Activated T-helper 9 cell treated with anti-CD3 and anti-CD28 coated beads, Interleukin-2, amount 50 U/mL, for 16 hours (primary cell): ENCODE data around the gene ANXA9.
A peak's percentile ranks its signal among the peaks of the same experiment; 100 is the strongest.

Source experiments
- DNase-seq: peaks from one replicate; pipeline ENCODE4 v3.0.0-alpha.2; 2020; ENCODE audit warnings: low read depth

ANXA9 gene

GRCh38 chr1:150981805-150982712 lies at the start of gene ANXA9:
Gene ANXA9, plus strand, starts transcription at chr1:150982292. Its CDS starts 814 bp downstream, at chr1:150983106.
- no peak for DNase-seq

GRCh38 chr1:150944856-150945255 lies 37.2 kb upstream of the ANXA9 start:
- no peak for DNase-seq

- DNase-seq = no peak
These were observed 27.4 kb upstream of the ANXA9 start for GRCh38 chr1:150954708-150955107.

GRCh38 chr1:150955280-150955679 lies 26.8 kb upstream of the ANXA9 start:
- DNase-seq = no peak

- no peak for DNase-seq
These were observed 24.4 kb upstream of the ANXA9 start for GRCh38 chr1:150957666-150958065.

- DNase-seq = no peak
These were observed 21.4 kb upstream of the ANXA9 start for GRCh38 chr1:150960646-150961045.

GRCh38 chr1:150961756-150962155 lies 20.3 kb upstream of the ANXA9 start:
- no peak for DNase-seq

GRCh38 chr1:150963321-150964163 lies 18.6 kb upstream of the ANXA9 start:
- DNase-seq = no peak

- no peak for DNase-seq
These were observed 18.0 kb upstream of the ANXA9 start for GRCh38 chr1:150964164-150964489.

- no peak for DNase-seq
These were observed 16.5 kb upstream of the ANXA9 start for GRCh38 chr1:150965605-150966004.

- no peak for DNase-seq
These were observed 16.1 kb upstream of the ANXA9 start for GRCh38 chr1:150966011-150966410.

GRCh38 chr1:150967936-150968335 lies 14.2 kb upstream of the ANXA9 start:
- no peak for DNase-seq

GRCh38 chr1:150968491-150968890 lies 13.6 kb upstream of the ANXA9 start:
- no peak for DNase-seq

GRCh38 chr1:150969626-150970025 lies 12.5 kb upstream of the ANXA9 start:
- no peak for DNase-seq

GRCh38 chr1:150970808-150971582 lies 11.1 kb upstream of the ANXA9 start:
- no peak for DNase-seq

- DNase-seq = no peak
These were observed 10.3 kb upstream of the ANXA9 start for GRCh38 chr1:150971583-150972416.

- no peak for DNase-seq
These were observed 9.6 kb upstream of the ANXA9 start for GRCh38 chr1:150972417-150972940.

- DNase-seq = no peak
These were observed 8.7 kb upstream of the ANXA9 start for GRCh38 chr1:150973258-150973835.

- peak; percentile 17 for DNase-seq
These were observed 8.1 kb upstream of the ANXA9 start for GRCh38 chr1:150973836-150974579.
